GM18870 (cell line): Measurements from ENCODE around the gene ENO2.
"Not testable (repeated sequence)": the region's sequence is repeated elsewhere in the genome, so short reads cannot be mapped to it uniquely, and the experiment has no call there.

Experiments
- ATAC-seq: cut with Tn5 transposase; IDR thresholded peaks from one replicate; pipeline ENCODE4 v1.9.1; 2021; ENCODE audit warnings: moderate library complexity; ENCODE audit not compliant: unreplicated experiment

Gene ENO2

DNA sequence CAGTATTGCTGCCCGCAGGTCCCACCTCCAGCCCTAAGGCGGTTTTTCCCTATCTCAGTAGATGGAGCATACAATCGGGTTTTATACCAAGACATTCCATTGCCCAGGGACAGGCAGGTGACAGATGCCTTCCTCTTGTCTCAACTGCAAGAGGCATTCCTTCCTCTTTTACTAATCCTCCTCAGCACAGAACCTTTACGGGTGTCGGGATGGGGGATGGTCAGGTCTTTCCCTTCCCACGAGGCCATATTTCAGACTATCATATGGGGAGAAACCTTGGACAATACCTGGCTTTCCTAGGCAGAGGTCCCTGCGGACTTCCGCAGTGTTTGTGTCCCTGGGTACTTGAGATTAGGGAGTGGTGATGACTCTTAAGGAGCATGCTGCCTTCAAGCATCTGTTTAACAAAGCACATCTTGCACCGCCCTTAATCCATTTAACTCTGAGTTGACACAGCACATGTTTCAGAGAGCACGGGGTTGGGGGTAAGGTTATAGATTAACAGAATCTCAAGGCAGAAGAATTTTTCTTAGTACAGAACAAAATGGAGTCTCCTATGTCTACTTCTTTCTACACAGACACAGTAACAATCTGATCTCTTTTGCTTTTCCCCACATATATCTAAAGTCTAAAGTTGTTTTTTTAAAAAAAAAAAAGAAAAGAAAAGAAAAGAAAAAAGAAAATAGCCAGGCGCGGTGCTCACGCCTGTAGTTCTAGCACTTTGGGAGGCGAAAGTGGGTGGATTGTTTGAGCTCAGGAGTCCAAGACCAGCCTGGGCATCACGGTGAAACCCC, 28.0 kb upstream of the ENO2 start:
- not testable (repeated sequence) for ATAC-seq

DNA sequence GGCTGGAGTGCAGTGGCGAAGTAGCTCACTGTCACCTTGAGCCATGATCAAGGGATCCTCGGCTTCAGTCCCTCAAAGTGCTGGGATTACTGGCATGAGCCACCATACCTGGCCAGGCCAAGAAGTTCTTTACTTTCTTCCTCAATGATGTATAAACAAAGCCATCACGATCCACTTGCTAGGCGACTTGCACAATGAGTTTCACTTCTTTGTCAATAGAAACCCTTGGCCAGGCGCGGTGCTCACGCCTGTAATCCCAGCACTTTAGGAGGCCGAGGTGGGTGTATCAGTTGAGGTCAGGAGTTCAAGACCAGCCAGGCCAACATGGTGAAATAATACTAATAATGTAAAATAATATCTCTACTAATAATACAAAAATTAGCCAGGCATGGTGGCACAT, 26.9 kb upstream of the ENO2 start:
- ATAC-seq: no peak

DNA sequence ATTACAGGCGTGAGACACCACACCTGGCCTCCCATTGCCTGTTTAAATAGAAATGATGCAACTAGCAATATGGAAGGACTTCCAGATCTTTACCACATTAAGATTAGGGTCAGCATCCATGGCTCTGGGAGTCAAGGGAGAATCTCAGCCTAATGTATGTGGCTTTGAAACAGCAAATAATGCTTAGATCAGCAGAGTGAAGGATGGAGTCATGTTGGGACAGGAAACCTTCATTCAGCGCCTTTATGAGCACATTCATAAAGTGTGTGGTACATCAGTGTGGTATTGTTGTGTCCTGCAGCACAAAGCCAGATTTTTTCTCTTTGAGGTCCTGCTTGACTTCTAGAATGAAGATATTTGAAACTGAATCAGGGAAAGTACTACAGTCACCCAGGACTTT, 26.0 kb upstream of the ENO2 start:
- no peak for ATAC-seq

DNA sequence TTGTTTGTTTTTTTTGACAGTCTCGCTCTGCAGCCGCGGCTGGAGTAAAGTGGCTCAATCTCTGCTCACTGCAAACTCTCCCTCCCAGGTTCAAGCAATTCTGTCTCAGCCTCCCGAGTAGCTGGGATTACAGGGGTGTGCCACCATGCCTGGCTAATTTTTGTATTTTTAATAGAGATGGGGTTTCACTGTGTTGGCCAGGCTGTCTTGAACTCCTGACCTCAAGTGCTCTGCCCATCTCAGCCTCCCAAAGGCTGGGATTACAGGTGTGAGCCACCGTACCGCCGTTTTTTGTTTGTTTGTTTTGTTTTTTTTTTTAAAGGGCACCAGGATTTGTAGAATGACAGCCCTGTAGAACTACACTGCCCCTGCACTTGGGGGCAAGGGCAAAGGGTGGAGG, 25.6 kb upstream of the ENO2 start:
- ATAC-seq: not testable (repeated sequence)

DNA sequence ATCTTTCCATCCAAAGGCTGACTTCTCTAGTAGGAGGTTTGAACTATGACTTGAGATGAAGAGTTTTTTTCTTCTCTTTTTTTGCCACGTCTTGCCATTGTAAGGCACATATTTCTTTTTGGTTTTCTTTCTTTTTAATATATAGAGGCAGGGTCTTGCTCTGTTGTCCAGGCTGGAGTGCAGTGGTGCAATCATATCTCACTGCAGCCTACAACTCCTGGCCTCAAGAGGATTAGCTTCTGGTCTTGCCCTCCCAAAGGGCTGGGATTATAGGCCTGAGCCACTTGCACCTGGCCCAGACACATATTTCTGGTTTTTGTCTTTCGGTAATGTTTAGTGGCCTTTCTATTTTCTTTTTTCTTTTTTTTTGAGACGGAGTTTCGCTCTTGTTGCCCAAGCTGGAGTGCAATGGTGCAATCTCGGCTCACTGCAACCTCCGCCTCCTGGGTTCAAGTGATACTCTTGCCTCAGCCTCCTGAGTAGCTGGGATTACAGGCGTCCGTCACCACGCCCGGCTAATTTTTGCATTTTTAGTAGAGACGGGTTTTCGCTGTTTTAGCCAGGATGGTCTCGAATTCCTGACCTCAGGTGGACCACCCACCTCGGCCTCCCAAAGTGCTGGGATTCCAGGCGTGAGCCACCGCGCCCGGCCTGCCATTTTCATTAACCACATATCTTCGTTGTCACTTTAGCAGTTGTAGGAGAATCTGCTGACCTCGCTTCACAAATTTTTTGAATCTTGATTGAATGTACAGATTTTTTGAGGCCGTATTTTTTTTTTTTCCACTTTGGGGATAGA, 24.4 kb upstream of the ENO2 start:
- ATAC-seq: not testable (repeated sequence)

DNA sequence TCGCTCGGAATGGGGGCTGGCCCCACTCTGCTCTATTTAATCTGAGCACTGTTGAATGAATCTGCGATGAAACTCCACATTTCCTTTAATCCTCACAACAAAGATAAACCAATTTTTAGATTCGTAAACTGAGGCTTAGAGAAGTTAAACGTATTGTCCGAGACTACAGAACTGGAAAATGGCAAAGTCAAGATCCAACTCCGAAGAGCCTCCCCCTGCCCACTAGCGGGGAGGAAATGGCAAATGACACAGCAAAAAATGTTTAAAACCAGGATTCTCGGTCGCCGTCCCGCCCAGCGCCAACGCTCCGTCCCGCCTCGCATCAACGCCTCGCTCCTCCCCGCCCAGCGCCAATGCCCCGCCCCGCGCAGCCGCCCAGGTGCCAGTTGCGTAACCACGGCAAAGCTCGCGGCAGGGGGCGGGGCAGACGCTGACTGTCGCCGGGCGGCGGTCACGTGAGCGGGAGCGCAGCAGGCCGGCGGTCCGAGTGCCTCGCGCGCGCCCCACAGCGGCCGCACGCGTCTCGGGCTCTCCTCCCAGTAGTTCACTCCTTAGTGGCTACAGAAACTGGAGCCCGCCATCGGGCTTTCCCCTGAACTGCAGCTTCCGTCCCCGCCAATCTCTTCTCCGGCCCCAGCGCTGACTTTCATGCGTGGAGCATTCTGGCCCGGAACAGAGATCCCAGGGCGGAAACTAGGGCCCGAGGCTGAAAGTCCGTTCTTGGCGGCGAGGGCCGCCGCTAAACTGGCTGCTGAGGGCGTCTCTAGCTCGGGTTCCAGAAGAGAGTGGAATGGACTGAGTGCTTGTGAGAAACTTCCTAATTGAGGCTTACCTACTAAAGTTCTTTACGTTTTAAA, 23.4 kb upstream of the ENO2 start:
- ATAC-seq: peak; percentile 83

DNA sequence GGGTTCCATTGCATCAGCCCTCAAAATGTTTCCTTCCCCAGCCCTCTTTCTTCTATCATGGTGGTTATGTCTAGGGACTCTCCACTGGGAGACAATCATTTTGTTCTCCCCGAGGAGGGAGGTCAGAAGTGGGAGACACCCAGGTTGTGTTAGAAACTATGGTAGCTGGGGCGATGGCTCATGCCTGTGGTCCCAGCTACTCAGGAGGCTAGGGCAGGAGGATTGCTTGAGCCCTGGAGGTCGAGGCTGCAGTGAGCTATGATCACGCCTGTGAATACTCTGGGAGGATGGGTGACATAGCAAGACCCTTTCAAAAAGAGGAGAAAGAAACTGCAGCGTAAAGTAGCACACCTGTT, 22.8 kb upstream of the ENO2 start:
- peak; percentile 10 for ATAC-seq

DNA sequence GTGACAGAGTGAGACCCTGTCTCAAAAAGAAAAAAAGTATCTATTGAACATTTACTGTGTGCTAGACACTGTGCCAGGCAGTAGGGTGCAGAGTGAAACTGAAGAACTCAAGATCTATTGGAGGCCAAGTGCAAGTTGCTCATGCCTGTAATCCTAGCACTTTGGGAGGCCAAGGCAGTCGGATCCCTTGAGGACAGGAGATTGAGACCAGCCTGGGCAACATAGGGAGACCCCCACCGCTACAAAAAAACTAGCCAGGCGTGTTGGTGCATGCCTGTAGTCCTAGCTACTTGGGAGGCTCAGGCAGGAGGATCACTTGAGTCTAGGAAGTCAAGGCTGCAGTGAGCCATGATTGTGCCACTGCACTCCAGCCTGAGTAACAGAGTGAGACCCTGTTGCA, 21.7 kb upstream of the ENO2 start:
- ATAC-seq: not testable (repeated sequence)

DNA sequence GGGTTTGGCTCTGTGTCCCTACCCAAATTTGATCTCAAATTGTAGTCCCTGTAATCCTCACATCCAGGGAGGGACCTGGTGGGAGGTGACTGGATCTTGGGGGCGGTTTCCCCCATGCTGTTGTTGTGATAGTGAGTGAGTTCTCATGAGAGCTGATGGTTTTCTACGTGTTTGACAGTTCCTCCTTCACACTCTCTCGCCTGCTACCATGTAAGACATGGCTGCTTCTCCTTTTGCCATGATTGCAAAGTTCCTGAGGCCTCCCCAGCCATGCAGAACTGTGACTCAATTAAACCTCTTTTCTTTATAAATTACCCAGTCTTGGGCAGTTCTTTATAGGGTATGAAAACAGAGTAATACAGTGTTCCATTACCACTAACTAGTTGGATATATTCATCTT, 20.1 kb upstream of the ENO2 start:
- no peak for ATAC-seq

DNA sequence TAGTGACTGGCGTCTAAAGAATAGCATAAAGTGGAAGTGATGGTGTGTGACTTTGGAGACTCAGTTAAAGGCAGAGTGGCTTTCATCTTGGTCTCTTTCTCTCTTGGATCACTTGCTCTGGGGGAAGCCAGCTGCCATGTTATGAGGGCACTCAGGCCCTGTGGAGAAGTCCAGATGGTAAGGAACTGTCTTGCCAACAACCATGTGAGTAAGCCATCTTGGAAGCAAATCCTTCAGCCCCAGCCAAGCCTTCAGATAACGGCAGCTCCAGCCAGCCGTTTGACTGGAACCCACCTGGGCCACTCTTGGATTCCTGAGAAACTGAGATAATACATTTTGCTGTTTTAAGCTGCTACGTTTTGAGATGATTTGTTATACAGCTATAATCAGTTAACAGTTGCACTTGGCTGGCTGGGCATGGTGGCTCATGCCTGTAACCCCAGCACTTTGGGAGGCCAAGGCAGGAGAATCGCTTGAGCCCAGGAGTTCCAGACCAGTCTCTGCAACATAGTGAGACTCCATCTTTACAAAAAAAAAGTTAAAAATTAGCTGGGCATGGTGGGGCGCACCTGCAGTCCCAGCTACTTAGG, 17.4 kb upstream of the ENO2 start:
- no peak for ATAC-seq

DNA sequence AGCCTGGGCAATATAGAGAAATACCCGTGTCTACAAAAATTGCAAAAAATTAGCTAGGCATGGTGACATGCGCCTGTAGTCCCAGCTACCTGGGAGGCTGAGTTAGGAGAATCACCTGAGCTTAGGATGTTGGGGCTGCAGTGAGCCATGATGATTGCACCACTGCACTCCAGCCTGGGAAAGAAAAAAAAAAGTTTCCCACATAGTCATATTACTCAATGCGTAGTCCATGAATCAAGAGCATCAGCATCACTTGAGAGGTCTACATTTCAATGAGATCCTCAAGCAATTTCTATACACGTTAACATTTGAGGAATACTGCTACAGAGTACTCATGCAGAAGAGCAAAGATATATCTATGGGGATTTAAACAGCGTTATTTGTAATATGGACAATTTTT, 15.0 kb upstream of the ENO2 start:
- no peak for ATAC-seq

DNA sequence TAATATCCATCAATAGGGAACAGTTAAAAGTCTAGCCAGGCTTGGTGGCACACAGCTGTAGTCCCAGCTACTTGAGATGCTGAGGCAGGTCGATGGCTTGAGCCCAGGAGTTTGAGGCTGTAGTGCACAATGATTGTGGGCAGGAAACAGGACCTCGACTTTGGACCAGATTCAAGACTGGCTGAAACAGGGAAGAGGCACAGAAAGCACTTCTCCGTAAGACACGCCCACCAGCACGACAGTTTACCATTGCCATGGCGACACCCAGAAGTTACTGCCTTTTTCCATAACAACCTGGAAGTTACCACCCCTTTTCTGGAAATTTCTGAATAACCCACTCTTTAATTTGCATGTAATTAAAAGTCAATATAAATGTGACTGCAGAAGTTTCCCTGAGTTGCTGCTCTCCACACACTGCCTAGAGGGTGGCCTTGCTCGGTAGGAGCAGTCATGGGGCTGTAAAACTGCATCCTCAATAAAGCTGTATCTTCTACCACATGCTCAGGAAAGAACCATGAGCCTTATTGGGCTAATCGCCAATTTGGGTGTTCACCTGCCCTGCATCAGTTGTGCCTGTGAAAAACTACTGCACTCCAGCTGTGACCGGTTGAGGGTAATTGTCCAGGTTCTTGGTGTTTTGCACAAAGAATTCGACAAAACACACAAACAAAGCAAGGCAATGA, 14.4 kb upstream of the ENO2 start:
- ATAC-seq: no peak

DNA sequence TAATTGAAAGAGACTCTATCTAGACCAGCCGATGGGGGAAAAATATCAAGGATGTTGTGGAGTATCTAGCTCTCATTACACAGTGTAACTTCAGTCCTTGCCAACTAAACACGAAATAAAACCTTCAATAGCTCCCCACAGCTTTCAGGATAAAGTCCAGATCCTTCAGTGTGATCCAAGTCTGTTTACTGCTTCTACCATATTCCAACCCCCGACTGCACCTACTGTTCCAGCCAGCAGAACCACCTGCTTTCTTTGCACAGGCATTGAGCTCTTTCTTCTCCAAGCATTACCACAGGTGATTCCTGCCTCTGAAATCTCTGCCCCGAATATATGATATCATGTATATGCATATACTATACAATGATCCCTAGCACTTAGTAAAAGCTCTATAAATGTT, 11.9 kb upstream of the ENO2 start:
- no peak for ATAC-seq

DNA sequence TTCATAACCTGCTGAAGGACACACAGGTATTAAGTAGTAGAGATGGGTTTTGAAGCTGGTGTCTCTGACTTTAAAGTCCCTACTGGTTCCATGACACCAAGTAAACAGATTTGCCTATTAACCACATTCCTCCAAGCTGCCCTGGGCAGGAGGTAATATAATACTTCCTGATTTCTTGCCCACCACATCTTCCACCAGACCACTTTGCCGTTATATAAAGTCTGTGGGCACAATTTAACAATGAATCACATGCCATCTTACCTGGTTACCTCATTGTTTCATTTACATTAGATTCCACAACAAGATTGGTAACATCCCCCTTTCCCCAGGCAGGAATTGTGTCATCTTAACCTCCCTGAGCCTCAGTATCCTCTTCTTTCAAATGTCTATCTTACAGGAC, 10.7 kb upstream of the ENO2 start:
- ATAC-seq: no peak

DNA sequence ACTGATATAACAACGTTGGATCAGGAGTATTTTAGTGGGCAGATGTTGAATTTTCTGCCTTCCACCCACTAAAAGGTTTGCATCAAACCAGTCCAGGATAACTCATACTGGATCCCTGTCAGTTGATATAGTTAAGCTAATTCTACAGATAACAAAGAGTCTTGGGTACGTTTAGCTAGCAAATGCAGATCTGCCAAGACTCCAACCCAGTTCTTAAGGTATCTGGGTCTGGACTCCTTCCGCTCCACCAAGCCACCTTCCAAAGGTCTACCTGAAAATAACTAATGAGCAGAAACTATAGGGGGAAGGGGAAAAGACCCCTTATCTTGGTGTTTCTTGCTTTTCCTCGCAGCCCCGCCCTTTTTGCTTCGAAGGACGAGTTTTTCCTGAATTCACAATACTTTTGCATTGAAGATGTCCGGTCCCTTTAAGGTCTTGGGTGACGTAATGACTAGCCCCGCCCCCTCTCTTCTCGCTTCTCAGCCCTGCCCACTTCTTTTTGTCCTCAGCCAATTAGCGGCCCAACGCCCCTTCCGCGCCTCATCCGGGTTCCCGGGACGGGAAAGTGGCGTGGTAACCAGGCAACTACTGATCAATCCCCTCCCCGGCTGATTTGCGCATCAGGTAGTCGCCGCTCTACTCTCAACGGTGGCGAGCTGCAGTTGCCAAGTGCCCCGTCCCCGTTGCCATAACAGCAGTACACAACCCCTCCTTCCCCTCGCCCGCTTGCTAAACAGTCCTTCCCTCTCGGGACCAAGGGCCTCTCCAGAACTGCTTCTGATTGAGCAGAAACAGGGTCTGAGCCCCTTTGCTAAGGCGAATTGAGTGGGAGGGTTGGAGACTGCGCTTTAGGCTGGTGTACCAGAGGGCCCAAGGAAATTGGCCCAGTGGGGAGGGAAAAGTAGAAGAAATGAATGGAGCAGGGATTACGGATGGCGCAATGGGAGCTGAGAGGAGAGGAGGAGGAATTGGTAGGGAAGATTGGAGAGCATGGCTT, 9.8 kb upstream of the ENO2 start, which contains the start of gene LRRC23:
Gene LRRC23 (plus strand): TSS at position 543 of the 997 bp plus-strand sequence. CDS start 812 bp downstream, outside the sequence.
- ATAC-seq: peak; percentile 82

DNA sequence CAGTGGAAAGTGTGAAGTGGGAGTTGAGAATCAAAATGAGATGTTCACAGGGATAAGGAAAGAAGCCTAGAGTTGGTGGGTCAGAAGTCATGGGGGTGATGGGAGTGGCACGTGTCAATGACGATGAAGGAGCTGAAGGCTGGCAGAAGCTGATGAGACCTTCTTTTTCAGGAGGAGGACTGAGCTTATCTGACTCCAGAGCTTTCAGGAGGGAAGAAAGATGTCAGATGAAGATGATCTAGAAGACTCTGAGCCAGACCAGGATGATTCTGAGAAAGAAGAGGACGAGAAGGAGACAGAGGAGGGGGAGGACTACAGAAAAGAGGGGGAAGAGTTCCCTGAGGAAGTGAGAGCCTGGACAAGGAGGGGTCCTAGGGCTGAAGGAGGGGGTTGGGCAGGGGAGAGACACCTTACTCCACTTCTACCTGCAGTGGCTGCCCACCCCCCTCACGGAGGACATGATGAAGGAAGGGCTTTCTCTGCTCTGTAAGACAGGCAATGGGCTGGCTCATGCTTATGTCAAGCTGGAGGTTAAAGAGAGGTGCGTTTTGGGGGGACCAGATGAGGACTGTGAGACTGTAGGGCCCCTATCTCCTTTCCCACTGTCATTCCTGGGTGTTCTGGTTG, 8.9 kb upstream of the ENO2 start:
- ATAC-seq: no peak

DNA sequence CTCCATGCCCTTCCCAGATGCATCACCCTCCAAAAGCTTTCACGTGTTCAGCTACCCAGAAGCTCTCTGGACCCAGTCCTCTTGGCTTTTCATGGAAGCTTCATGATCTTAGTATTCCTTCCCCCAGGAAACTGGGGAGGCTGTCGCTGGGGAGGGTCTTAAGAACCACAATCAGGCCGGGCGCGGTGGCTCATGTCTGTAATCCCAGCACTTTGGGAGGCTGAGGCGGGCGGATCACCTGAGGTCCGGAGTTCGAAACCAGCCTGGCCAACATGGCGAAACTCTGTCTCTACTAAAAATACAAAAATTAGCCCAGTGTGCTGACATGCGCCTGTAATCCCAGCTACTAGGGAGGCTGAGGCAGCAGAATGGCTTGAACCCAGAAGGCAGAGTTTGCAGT, 6.2 kb upstream of the ENO2 start:
- not testable (repeated sequence) for ATAC-seq

DNA sequence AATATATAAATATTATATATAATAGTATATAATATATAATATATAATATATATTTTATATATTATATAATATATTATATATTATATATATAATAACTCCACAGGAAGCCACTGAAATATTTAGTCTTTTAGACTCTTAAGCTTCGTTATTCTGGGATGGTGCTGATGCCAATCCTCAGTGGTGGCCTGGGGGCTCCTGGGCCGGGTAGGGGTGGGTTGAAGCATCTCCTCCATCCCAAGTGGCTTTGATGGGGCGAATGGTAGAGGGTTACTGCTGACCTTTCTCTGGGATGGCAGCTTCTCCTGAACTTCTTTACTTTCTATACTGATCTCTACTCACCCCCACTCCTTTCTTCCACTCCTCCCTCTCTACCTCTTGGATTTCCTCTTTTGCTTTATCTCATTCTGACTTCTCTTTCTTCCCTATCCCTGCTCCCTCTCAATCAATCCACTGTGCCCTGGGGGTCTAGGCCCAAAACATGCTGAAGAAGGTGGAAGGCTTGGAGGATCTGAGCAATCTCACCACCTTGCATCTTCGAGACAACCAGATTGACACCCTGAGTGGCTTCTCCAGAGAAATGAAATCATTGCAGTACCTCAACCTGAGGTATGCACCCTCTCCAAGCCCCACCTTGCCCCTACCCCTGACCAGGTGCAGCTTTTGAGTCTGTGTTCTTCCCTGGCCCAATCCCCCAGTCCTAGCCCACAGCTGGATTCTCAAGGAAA, 4.8 kb upstream of the ENO2 start:
- ATAC-seq: no peak
